ENCODE measurements around the gene FSTL4. TPM values are rescaled to one million over a fixed set of nuclear protein-coding genes. Genes with fewer than 3 reads are reported as not detected.

The FSTL4 gene
- total RNA-seq, 1 donor from 2014 or later, result 11.3 TPM

DNA sequence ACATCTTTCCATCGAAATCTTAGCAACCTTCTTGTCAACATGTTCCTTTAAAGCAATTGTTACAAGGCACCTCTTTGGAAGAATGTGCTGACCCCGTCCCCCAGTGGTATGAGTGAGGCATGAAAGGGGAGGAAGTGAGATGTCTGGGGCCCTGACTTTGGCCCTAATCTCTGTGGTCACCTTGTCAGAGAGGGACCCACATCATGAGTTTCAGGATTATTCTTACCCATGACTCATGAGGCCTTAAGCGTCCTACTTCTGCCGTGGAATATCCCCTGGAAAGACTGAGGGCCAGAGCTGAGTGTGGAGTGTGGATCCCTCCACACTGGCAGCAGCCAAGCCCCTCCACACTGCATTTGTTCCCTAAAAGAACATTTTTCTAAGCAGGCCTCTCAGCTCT, 81.2 kb downstream of the FSTL4 start:
- no peak overlapping the region for H3K4me3 Mint-ChIP-seq
- H3K27me3 Mint-ChIP-seq, result peaks cover 4% of the 10 kb centered on the region
- H3K4me1 Mint-ChIP-seq (ENCODE audit: unreplicated experiment), result no peaks in the 10 kb centered on the region
- no peak for DNase-seq (ENCODE audit: extremely low spot score, unreplicated experiment)
- no peak overlapping the region for H3K27ac Mint-ChIP-seq
- H3K36me3 Mint-ChIP-seq, result no peaks in the 10 kb centered on the region
- TF ChIP-seq, protein P1, sequence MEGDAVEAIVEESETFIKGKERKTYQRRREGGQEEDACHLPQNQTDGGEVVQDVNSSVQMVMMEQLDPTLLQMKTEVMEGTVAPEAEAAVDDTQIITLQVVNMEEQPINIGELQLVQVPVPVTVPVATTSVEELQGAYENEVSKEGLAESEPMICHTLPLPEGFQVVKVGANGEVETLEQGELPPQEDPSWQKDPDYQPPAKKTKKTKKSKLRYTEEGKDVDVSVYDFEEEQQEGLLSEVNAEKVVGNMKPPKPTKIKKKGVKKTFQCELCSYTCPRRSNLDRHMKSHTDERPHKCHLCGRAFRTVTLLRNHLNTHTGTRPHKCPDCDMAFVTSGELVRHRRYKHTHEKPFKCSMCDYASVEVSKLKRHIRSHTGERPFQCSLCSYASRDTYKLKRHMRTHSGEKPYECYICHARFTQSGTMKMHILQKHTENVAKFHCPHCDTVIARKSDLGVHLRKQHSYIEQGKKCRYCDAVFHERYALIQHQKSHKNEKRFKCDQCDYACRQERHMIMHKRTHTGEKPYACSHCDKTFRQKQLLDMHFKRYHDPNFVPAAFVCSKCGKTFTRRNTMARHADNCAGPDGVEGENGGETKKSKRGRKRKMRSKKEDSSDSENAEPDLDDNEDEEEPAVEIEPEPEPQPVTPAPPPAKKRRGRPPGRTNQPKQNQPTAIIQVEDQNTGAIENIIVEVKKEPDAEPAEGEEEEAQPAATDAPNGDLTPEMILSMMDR (conservative IDR thresholded peaks at IDR 0.05), result no peak
- no peaks in the 10 kb centered on the region for H3K9me3 Mint-ChIP-seq

DNA sequence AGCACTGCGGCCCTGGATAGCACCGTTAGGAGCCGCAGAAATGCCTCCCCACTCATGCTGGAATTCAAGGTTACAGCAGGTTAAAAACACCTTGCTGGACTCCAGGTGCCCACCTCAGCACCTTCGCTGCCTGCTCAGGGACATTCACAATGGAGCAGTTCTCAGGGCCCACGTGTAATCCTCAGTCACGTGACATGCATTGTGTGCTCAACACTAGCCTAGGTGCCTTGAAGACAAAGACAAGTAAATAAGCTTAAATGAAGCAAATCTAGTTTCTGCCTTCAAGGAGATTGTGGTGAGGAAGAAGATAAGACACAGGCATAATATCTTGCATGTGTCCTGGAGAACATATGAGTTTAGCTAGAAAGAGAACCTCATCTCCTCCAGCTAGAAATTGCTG, 82.1 kb downstream of the FSTL4 start:
- no peaks in the 10 kb centered on the region for H3K36me3 Mint-ChIP-seq
- TF ChIP-seq, protein P1 (conservative IDR thresholded peaks at IDR 0.05), result no peak
- H3K27ac Mint-ChIP-seq, result no peak overlapping the region
- H3K27me3 Mint-ChIP-seq, result no peaks in the 10 kb centered on the region
- no peak overlapping the region for H3K4me3 Mint-ChIP-seq
- DNase-seq (ENCODE audit: extremely low spot score, unreplicated experiment), result no peak
- H3K4me1 Mint-ChIP-seq (ENCODE audit: unreplicated experiment), result no peaks in the 10 kb centered on the region
- no peaks in the 10 kb centered on the region for H3K9me3 Mint-ChIP-seq

DNA sequence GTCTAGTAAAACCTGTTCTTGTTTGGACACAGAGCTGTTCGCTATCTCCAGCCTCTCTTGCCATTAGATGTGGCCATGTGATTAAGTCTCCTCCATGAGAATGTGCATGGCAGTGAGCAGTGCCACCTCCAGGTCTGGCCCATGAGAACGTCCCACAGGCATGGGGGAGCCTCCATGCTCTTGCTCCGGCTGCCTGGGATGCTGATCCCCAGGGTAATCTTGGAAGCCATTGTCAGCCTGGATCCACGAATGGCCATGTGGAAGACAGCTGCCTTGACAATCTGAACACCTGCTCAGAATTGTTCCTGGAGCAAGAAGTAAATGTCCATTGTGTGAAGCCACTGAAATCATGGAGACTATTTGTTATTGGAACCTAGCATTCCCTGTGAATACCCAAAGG, 83.5 kb downstream of the FSTL4 start:
- H3K4me3 Mint-ChIP-seq, result no peak overlapping the region
- H3K36me3 Mint-ChIP-seq, result no peaks in the 10 kb centered on the region
- H3K27ac Mint-ChIP-seq, result no peak overlapping the region
- H3K27me3 Mint-ChIP-seq, result no peaks in the 10 kb centered on the region
- DNase-seq (ENCODE audit: extremely low spot score, unreplicated experiment), result no peak
- no peaks in the 10 kb centered on the region for H3K9me3 Mint-ChIP-seq
- TF ChIP-seq, protein P1 (conservative IDR thresholded peaks at IDR 0.05), result no peak
- peaks cover 5% of the 10 kb centered on the region for H3K4me1 Mint-ChIP-seq (ENCODE audit: unreplicated experiment)

DNA sequence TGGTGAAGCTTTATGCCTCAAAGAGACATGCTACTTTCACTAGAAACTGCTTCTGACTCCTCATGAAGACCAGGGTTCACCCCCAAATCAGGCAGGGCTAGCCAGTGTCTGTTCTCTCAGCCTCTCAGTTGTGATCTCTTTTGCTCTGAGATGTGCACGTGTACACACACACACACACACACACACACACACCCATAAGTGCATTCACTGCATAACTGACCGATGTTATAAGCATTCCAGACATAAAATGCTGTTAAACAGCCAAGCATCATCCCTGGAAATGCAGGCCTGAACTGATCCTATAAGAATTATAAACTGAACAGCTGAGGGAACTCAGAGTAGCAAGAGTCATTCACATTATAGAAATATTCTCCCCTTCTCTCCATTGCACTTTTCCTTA, 85.0 kb downstream of the FSTL4 start:
- Mint-ChIP-seq H3K4me3 (no peak overlapping the region), H3K27ac (no peak overlapping the region), H3K27me3 (no peaks in the 10 kb centered on the region), H3K9me3 (no peaks in the 10 kb centered on the region), H3K4me1 (ENCODE audit: unreplicated experiment) (peaks cover 18% of the 10 kb centered on the region), H3K36me3 (no peaks in the 10 kb centered on the region)
- DNase-seq (ENCODE audit: extremely low spot score, unreplicated experiment), result no peak
- TF ChIP-seq, protein P1 (conservative IDR thresholded peaks at IDR 0.05), result no peak

DNA sequence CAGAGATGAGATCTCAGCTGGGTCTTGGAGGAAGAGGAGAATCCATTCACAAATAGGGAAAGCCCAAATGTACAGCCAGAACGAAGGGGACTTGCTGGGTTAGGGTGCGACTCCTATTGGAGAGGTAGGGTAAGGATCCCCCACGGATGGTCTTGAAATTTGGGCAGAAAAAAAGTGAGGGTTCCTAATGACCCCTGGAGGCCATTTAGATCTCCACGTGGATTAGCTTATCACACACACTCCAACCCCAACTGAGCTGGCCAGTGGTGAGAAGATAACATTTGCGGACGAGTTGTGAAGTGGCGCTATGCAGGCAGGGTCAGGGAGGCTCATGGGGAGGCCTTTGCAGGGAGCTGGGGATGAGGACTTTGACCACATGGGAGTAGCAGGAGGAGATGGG, 86.0 kb downstream of the FSTL4 start:
- no peak overlapping the region for H3K27ac Mint-ChIP-seq
- H3K4me3 Mint-ChIP-seq, result no peak overlapping the region
- TF ChIP-seq, protein P1 (conservative IDR thresholded peaks at IDR 0.05), result no peak
- no peaks in the 10 kb centered on the region for H3K36me3 Mint-ChIP-seq
- no peak for DNase-seq (ENCODE audit: extremely low spot score, unreplicated experiment)
- H3K27me3 Mint-ChIP-seq, result no peaks in the 10 kb centered on the region
- H3K9me3 Mint-ChIP-seq, result no peaks in the 10 kb centered on the region
- peaks cover 23% of the 10 kb centered on the region for H3K4me1 Mint-ChIP-seq (ENCODE audit: unreplicated experiment)

DNA sequence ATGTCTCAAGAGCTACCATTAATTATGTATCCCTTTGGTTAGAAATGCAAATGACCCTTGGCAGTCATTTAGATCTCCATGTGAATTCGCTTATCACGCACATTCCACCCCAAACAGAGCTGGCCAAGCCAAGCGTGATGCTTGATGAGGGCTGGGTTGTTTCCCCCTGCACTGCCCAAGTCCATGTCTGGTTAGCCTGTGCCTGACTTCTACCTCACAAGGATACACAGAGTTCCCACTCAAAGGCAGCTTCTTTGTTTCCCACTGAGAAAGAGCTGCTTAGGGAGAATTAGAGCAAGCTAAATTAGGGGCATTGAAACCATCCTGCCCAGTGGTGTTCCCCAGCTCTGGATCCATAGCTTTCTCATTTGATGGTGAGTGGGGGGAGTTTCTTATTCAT, 87.2 kb downstream of the FSTL4 start:
- DNase-seq (ENCODE audit: extremely low spot score, unreplicated experiment), result no peak
- Mint-ChIP-seq H3K9me3 (no peaks in the 10 kb centered on the region), H3K27ac (no peak overlapping the region), H3K4me3 (no peak overlapping the region), H3K4me1 (ENCODE audit: unreplicated experiment) (peaks cover 27% of the 10 kb centered on the region), H3K27me3 (no peaks in the 10 kb centered on the region), H3K36me3 (no peaks in the 10 kb centered on the region)
- TF ChIP-seq, protein P1 (conservative IDR thresholded peaks at IDR 0.05), result no peak

Data from type B pancreatic cell (in vitro differentiated cells).